ENCODE measurements around the gene TFF3. TPM values are rescaled to one million over a fixed set of nuclear protein-coding genes. Genes with fewer than 3 reads are reported as not detected.

The TFF3 gene
- total and polyA plus RNA-seq, 2 of the 13 experiments (the other 11 are each of a cell fraction or from before 2014, with no cell fraction given) = 14.2 to 26.9 TPM

DNA sequence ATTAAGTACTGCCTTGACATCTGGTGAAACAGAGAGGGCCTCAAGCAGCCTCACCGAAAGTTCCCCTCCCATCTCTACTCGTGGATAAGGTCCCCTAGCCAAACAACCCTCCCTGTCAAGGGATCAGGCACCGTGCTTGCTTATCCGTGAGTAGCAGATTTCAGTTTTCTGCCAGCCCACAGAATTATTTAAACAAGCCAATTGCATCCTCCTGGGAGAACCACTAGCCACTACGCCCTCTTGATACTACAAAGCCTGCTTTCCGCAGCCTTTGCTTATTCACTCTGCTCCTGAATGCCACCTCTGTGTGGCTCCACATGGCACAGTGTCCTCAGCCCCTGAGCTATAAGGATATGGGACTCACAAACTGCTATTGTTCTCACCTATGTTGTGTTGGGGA, 41.4 kb upstream of the TFF3 start (continued):
- TF ChIP-seq ZNF318 (CRISPR knock-in tag; IDR thresholded peaks at IDR 0.05) (no peak), ZNF10 (CRISPR knock-in tag; IDR thresholded peaks at IDR 0.05; ENCODE audit: borderline replicate concordance, low read depth) (no peak), KAT7 (CRISPR knock-in tag; IDR thresholded peaks at IDR 0.05; ENCODE audit: borderline replicate concordance) (no peak), DNMT3B (CRISPR knock-in tag; conservative IDR thresholded peaks at IDR 0.05) (no peak), SPEN (CRISPR knock-in tag; IDR thresholded peaks at IDR 0.05; ENCODE audit: low read depth) (no peak), ZSCAN20 (CRISPR knock-in tag; IDR thresholded peaks at IDR 0.05; ENCODE audit: borderline replicate concordance) (no peak), EZH2 (conservative IDR thresholded peaks at IDR 0.05; ENCODE audit: low read depth, low read length) (no peak), ETV6 (CRISPR knock-in tag; conservative IDR thresholded peaks at IDR 0.05) (no peak), SNRNP70 (IDR thresholded peaks at IDR 0.05; ENCODE audit: low read depth, low read length) (no peak), HMGA1 (CRISPR knock-in tag; conservative IDR thresholded peaks at IDR 0.05) (no peak), KDM2A (CRISPR knock-in tag; IDR thresholded peaks at IDR 0.05; ENCODE audit: borderline replicate concordance, low read depth) (no peak)
